IPS DF 19.7 (cell line): Measurements from ENCODE around the gene PDE5A.
"Not testable (repeated sequence)": the region's sequence is repeated elsewhere in the genome, so short reads cannot be mapped to it uniquely, and the experiment has no call there.

Source experiments
- DNase-seq: peaks from one replicate; pipeline ENCODE4 v3.0.0-alpha.2; 2013; ENCODE audit warnings: low read depth, low spot score

PDE5A gene

DNA sequence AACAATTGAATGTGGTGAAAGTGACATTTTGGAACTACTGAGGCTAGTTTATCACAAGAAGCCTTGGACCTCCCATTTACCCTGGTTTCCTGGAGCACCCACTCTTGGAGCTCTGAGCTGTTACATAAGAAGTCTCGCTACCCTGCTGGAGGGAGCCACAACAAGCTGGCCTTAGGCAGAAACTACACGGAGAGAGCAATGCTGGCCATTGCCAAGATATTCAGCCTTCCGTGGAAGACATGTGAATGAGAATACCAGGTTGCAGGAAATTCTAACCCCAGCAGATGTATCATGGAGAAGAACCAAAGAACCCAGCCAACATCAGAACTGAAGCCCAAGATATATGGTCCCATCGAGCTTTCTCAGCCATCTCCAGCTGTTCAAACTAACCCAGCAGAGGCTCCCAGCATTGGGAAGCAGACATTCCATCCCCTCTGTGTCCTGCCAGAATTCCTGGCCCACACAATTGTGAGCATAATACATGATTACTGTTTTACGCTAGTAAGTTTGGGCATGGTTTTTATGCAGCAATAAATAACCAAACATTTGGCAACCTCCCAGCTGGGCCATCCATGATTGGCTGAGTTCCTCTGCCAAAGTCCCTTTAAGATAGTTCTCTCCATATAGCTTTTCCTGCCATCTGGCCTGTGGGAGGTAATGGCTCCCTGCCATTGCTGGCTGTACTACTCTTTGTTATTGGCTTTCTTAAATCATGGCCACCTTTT, 17.9 kb upstream of the PDE5A start:
- no peak for DNase-seq

DNA sequence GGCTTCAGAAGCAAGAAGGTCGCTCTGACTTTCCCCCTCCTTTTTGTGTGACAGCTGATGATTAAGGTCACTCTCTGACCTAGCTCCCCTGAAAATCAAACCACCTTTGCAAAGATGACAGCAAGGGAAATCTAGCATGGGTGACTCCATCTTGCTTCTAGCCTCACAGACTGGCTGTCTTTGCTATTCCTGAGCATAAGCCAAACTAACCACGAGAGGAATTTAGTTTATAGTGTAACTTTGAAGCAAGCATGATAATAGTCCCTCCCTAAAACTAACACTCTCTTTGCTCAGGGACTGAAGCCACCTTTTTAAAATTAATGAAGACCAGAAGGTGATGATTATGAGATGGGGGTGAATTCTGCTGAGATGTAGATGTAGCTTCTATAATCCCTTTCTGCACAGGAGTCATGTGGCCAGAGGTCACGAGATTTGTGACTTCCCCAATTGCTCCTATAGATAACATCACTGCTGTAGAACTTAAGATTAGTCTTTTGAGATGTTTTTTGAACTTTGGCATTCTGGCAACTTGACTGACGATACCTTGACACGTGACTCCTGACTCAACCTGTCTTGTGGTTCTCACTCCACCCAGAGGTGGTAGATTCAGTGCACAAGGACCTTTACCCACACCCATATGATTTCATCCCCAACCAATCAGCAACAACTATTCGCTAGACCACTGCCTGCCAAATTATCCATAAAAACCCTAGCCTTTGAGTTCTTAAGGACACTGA, 14.9 kb upstream of the PDE5A start:
- no peak for DNase-seq

DNA sequence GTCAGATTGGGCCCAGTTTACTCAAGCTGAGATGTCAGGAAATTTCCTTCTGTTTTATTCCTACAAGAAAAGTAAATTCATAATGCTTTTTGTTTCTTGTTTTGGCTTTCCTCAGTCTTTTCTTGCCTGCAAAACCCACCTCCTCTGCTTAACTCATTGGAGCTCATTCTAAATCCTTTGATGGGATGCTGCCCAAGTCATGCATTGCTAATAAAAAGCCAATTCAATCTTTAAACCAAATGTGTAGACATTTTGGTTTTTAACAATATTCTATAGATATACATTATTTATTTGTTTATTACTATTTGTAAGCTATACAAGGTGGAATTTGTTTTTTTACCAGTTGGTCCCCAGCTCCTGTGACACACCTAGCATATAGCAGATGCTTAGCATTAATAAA, 13.2 kb upstream of the PDE5A start:
- no peak for DNase-seq

DNA sequence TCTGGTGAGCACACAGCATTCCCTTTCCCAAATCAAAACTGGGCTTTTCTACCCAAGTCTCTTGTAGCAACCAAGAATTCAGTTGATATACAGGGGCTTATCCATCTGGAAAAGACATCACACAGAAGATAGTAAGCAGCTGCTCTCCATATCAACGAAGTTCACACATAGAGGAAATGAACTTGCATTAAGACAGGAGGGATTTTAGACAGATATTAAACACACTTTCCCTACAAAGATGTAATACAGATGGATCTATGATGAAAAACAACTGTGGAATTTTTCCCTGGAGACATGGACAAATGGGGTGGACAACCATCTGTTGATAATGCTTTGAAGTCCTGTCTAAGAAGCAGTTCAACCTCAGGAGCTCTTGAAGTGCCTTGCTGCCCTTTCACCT, 9.8 kb upstream of the PDE5A start:
- DNase-seq: no peak

DNA sequence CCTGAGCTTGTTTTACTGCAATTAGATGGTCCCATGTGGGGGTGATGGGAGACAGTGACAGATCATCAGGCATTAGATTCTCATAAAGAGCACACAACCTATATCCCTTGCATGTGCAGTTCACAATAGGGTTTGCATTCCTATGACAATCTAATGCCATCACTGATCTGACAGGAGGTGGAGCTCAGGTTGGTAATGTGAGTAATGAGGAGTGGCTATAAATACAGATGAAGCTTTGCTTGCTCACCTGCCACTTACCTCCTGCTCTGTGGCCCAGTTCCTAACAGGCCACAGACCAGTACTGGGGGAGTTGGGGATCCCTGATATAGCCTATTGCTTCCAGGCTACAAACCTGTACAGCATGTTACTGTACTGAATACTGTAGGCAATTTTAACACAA, 8.2 kb upstream of the PDE5A start:
- not testable (repeated sequence) for DNase-seq

DNA sequence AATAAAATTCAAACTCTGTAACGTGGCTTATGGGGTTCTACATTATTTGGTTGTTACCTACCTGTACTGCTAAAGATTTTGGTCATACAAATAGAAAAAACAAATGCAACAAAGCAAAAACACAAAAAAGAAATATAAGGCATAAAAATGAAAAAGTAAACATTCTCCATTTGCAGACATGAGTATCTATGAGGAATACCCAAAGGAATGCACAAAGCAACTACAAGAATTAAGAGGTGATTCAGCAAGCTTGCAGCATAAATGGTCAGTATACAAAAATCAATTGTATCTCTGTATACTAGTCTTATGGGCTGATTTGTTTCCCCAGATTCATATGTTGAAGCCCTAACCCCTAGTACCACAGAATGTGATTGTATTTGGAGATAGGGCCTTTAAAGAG, 3.6 kb upstream of the PDE5A start:
- DNase-seq: no peak

DNA sequence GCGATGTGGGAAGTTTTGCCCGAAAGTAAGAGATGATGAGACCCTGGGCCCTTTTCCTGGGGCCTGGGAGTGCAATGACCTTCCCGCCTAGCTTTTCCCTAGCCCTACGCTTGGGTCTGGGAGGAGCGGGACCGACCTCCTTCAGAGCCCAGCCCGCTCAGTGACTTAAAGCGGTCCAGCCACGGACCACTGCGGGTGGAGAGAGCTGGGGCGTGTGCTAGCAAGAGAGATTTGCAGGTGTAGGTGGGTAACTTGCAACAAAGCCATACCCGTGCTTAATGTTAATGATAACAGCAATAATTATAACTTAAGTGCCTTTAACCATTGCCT, 503 bp upstream of the PDE5A start:
- DNase-seq: peak; percentile 71

DNA sequence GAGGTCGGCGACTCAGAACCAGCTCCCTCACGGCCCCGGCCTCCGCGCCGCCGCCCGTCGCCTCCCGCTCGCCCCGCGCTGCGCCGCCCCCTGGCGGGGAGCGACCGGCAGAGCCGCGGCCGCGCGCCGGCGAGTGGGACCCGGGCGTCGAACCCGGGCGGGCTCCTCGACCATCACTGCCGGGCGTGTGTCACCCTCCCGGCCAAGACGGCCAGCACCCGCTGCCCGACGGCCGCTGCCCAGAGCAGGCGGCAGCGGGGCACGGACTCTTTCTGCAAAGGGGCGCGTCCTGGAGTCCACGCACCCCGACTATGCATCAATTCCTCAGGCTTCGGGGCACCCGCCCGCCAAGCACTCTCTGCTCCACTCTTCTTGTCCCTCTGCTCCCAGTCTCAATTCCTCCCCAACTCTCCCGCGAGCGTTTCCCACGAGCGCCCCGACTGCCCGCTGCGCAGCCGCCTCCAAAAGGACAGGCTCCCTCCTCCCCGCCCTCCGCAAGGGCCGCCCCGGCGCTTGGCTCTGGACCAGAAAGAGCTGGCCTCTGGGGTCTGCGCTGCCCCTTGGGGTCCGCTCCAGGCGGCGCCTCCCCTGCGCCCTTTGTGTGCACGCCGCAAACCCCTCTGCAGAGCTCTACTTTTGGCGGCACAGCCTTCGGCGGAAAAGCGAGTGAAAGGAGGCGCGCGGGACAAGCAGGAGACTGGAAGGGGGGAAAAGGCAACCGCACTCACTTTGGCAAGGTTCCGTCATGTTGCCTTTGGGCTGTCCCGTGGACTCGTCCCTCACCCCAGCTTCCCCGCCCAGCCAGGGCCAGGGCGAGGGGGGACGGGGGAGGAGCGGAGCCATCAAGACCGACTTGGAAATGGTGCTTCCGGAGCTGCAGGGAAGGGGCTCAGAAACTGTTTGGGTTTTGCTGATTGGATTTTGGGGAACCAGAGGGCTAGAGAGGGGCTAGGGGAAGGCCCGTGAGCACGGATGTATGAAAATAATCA, 1.0 kb downstream of the PDE5A start:
- peak; percentile 23 for DNase-seq

DNA sequence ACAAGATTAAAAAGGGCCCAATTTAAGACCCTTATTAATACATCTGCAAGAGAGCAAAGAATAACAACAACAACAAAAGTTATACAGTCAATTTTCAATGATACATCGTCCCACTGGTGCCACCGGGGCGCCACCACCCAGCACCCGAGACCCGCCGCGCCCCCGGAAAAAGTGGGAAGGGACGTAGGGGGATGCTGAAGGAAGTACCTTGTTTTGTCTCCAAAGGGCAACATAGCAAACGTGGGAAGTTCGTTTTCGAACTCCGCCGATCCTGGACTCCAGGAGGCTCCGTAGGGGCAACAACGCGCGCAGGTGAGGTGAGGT, 1.7 kb downstream of the PDE5A start:
- DNase-seq: peak; percentile 17

DNA sequence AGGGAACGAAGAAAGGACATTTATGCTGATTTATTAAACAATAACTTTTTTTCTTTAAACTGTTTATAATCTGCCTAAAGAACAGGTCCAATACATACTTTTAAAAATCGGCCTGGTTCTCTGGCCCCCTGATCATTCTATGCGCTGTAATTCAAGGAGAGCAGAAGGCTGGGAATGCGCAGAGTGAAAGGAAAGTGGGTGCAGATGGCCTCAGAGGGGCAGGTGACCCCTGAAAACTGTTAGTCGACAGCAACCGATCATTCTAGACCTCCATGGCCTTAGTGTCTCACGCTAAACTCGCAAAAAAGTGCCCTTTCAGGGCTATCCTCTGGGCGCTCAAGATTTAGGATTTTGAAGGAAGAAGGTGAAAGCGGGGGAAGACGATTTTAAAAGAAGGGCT, 2.2 kb downstream of the PDE5A start:
- no peak for DNase-seq

DNA sequence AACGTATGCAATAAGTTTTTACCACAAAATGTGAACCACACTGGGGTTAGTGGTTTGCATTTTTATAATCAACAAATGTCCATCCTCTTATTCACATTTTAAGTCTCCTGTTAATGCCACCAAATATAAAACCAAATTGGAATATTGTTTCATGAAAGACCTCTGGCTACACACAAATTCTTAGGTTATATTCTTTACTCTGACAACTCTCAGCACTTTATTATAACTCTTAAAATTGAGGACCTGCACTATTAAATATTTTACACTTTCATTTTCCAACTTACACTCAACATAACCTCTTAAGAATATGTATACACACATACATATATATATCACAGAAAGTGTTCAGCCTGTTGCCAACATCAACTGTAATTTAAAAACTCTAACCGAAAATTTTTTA, 2.8 kb downstream of the PDE5A start:
- no peak for DNase-seq

DNA sequence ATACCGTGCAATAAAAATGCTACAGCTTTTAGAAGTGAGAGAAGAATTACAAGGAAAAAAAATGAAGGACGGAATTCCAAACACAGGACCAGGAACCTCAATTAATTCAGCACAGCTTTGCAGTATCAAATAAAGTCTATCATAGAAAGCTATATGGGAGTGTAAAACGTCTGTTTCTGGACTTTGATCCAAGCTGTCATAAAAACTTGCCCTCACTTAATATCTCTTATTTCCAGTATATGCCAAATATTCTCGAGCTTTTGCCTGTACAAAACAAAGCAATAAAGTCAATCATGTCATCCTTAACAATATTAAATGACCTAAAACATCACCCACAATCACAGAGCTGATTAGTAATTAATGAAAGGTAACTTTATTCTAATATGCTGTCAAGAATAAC, 4.2 kb downstream of the PDE5A start:
- DNase-seq: no peak

DNA sequence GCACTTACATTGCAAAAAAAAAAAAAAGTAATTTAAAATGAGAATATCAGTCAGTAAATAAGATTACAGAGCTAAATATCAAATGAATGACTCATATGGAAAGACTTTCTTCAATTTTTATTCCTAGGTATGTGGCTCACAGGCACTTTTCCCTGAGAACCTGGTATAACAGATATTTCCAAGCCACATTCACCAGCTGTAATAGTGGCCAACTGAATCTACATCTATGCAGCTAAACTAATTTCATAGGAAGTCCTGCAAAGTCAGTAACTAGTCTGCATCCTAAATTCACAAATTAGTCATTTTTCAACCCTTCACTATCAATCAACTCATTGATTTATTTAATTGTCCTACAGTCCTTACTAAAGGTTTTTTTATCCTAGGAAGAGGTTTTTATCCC, 5.6 kb downstream of the PDE5A start:
- DNase-seq: no peak

DNA sequence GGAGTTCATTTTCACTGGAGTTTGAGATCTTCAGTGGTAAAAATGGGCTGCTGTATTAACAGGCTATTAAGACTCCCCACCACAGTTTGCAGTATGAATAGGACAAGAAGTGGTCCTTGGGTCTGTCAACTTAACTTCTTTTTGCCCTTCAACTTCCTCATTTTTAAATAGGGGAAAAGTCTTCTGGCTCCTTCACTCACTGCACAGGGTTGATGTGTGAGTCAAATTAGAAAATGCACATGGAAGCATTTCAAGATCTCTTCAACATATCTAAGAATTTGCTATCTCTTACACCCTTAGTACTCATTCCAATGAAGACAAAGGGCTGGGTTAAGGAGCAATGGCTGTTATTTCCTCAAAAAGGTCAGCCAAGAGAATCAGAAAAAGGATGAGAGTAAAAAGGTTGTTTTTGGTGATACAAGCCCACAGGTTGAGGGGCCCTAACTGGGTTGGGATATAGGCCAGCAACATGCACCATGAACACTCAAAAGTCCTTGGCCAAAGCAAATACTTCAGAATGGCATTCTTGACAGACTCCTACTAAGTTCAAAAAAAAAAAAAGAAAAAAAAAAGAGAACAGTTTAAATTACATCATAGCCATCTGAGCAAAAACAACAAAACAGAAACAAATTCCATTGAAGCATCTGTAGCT, 13.4 kb downstream of the PDE5A start:
- no peak for DNase-seq

DNA sequence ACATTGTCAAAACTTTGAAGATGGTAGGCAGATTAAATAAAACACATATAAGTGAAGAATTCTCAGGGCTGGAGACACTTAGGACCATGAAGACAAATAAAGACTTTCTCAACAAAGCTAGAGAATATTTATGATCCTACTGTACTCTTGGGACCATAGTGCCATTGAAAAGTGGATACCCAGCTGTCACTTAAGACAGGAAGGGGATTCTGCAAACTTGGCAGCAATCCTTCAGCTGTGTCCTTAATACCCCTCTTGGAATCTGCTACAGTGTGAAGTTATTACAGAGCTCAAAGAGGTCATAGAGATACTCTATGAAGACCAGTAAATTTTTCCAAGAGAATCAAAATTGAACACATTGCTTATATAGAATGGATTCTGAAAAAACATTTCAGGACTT, 24.3 kb downstream of the PDE5A start:
- no peak for DNase-seq

DNA sequence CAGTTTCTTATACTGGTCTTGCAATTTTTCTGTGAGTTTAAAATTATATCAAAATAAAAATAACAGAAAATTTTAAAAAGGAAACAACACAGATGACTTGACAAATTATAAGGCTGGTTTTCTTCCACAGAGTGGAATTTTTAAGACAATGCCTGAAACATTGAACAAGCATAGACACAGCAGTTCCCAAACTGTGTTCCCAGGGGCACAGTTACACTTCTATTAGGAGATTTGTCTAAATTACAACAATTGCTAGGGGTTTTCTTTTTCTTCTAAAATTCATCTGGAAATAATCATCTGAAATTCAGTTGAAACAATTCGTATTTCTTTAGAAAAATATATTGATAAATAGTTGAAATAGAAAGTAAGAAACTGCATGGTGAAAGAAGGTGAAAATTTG, 26.2 kb downstream of the PDE5A start:
- no peak for DNase-seq

DNA sequence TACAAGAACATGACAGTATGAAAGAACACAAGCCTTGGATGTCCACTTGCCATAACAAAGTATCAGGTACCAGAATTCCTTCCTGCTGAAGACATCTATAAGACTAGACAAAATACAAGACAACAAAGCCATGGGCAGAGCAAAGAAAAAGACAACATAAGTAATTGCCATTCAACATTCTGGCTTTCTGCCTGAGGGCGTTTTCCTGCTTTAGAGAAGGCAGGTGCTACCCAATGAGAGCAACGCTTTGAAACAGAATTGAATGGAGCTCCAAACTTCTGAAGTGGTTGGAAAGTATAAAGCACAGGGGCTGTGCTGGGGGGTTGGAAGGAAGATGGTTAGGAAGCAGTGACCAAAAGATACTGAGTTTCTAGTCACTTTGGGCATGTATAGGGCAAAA, 30.1 kb downstream of the PDE5A start:
- DNase-seq: no peak

DNA sequence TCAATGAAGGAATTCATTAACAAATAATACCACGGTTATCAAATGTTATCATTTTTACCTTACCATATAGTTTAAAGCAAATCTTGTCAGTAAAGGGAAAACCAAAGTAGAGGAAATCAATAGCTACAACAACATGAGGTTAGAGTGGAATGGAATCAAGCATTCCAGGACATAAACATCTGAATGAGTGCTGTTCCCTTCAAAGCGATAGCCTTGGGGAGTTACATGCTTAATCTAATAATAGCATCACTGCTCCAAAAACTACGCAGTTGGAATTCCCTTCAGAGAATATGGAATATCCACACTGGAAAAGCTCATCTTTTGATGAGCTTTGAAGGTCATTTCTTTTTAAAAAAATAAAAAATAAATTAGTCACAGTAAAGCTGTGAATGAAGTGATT, 31.2 kb downstream of the PDE5A start:
- no peak for DNase-seq

DNA sequence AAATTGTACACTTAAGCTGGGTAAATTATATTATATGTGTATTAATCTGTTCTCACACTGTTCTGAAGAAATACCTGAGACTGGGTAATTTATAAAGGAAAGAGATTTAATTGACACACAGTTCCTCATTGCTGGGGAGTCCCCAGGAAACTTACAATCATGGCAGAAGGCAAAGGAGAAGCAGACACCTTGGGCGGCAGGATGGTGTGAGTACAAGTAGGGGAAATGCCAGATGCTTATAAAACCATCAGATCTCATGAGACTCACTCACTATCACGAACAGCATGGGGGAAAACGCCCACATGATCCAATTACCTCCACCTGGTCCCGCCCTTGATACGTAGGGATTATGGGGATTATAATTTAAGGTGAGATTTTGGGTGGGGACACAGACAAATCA, 34.9 kb downstream of the PDE5A start:
- no peak for DNase-seq

DNA sequence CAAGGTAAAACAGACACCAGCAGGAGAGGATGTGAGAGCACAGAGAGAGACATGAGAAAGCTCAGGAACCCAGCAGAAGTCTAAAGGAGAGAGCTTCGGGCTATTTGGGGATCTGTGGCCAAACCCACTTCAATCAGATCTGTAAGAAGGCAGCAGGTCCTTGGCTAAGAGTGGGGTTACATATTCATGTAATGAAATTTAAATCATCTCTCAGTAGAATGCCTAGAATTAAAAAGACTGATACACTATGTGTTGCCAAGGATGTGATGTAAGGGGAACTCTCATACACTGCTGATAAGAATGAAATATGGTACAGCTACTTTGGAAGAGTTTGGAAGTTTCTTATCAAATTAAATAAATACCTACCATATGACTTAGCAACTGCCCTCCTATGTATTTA, 35.8 kb downstream of the PDE5A start:
- DNase-seq: no peak

DNA sequence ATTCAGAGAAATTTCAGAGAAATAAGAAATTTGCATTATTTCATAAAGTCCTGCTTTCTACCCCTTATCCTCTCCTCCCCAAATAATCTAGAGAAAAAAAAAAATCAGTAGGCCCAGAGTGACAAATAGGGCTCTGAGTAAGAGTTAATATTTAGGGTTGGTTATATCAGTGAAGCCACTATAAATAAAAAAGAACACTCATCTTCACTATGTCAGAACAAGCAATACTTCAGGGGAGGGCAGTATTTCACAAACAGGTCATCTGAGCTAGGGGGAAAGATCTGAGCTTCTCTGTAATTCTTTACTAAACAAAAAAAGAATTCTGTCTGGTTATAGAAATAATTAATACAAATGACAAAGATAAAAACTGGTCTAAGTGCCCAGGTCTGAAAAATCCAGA, 39.4 kb downstream of the PDE5A start:
- DNase-seq: no peak

DNA sequence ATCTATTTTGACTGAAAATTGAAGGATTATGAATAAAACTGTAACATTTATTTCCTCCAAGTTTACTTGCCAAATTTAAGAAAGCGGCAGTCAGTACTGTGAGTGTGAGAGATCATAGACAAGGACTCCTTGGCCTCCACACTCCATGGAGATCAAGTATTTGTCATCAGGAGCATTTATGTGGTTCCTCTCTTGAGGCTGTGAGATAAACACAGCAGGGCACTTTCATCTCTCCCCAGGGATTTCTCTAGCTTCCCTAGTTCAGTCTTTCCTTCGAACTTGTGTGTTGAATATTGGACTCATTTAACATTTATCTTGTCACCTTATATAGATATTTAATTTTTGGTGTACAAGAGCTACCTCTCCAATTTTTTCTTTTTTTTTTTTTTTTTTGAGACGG, 40.8 kb downstream of the PDE5A start:
- DNase-seq: no peak
